Measurements from ENCODE around the gene RBM7.

RBM7 gene

GRCh38 chr11:114397349-114397982 is 3.0 kb upstream of the RBM7 start:
- no peak for DNase-seq

- no peak for DNase-seq
Observed at GRCh38 chr11:114398303-114398920, 2.1 kb upstream of the RBM7 start.

- DNase-seq = no peak
Observed at GRCh38 chr11:114399490-114400215, 813 bp upstream of the RBM7 start.

GRCh38 chr11:114400915-114401223 is 403 bp downstream of the RBM7 start:
- no peak for DNase-seq

DNA sequence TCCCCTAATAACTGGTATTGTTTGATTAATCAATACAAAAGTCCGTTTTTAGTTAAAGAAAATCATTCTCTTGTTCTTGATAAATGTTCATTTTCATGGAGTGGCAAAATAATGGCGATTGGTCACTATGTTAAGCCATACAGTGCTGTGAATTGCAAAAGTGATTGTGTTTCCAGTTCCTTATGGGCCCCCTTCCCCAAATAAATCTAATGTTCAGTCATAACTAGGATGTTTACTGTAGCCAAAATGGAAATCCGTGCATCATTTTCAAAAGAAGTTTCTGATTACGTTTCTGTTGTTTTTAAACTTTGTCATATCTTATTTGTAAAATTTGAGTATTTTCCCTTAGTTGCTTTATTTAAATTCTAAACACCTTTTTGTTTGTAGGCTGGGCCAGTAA is 845 bp downstream of the RBM7 start:
- no peak for DNase-seq

- DNase-seq = no peak
Observed at GRCh38 chr11:114412946-114413345, 12.5 kb downstream of the RBM7 start.

- DNase-seq = no peak
Observed at GRCh38 chr11:114413958-114414357, 13.5 kb downstream of the RBM7 start.

- DNase-seq = no peak
Observed at GRCh38 chr11:114416441-114416961, 16.0 kb downstream of the RBM7 start.

DNA sequence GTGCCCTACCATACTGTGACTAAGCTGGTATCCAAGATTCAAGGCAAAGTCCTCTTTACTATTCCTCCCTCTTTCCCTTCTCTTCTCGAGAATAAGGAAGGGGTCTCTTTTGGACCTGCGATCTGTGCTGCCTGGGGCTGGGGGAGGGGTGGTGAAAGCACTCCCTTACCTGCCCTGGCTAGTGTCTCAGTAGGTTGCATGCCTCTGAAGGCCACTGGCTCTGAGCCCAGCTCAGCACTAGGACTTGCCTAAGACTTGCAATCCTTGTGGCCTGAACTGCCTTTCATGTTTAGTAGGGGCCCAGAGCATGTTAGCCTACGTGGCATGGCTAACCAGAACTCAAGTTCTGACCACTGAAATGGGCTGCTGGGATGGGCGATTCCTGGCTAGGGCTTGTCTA is 25.8 kb downstream of the RBM7 start:
- DNase-seq = no peak

DNA sequence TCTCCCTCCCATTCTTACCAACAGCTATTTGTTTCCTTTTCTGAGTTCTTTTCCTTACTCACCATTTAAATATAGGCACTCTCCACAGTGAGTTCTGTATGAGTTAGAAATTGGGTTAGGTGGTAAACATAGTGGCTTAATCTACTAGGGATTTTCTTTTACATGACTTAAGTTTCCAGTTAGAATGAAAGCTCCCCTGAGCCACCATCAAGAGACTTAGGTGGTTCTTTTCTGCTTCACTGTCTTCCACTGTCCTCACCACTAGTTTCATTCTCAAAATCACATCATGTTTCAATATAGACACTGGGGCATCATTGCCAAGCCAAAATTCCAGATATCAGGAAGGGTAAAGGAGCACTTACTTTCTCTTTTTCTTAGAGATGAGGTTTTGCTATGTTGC is 29.8 kb downstream of the RBM7 start:
- DNase-seq = no peak

- DNase-seq = no peak
Observed at GRCh38 chr11:114432893-114433292, 32.4 kb downstream of the RBM7 start.

DNA sequence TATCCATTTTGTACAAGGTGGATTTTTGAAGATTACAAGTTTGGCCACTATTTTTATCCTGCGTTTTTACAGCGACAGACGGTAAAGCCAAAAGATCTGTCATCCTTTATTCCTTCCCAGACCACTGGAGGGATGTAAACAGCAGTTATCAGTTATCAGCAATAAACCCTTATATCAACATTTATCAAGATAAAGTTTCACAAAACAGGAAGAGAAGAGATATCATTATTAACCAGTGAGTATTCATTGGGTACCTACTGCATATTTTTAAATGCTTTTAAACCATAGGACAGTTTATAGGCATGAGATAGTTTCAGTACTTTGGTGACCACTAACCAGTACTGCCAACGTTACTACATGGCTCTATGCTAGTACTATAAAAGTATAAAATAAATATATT is 32.9 kb downstream of the RBM7 start:
- no peak for DNase-seq

- no peak for DNase-seq
Observed at GRCh38 chr11:114438303-114438702, 37.8 kb downstream of the RBM7 start.

DNA sequence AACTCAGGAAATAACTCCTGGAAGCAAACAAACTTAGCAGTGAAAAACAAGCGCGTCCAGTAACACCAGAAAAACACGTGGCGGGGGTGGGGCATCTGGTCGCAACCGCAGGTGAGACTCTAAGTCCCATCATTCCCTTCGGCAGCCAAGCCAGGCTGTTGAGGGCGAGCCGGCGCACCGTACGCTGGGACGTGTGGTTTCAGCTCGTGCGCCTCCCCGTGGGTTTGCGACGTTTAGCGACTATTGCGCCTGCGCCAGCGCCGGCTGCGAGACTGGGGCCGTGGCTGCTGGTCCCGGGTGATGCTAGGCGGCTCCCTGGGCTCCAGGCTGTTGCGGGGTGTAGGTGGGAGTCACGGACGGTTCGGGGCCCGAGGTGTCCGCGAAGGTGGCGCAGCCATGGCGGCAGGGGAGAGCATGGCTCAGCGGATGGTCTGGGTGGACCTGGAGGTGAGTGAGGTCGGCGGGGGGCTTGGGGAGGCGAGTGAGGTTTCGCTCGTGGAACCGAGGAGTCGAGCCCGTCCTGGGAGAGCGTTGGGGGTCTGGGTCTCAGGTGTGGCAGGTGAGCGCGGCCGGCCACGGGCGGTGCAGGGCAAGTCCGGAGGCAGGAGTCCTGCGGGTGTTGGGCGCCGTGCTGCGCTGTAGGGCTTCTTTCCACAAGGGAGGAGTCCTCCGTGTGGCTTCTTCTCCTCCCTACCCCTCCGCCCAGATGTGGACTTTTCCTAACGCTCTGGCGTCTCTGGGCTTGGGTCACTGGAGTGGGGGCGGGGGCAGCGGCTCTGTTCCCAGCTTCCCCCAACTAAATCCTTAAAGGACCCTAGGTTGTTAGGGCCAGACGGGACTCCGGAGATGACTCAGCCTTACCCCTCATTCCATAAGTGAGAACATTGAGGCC is 39.0 kb downstream of the RBM7 start, which contains the start of gene REXO2:
REXO2 (plus strand) TSS at position 239 of the 892 bp plus-strand sequence; CDS start at position 301, 62 bp downstream.
- DNase-seq = peak; percentile 95

DNA sequence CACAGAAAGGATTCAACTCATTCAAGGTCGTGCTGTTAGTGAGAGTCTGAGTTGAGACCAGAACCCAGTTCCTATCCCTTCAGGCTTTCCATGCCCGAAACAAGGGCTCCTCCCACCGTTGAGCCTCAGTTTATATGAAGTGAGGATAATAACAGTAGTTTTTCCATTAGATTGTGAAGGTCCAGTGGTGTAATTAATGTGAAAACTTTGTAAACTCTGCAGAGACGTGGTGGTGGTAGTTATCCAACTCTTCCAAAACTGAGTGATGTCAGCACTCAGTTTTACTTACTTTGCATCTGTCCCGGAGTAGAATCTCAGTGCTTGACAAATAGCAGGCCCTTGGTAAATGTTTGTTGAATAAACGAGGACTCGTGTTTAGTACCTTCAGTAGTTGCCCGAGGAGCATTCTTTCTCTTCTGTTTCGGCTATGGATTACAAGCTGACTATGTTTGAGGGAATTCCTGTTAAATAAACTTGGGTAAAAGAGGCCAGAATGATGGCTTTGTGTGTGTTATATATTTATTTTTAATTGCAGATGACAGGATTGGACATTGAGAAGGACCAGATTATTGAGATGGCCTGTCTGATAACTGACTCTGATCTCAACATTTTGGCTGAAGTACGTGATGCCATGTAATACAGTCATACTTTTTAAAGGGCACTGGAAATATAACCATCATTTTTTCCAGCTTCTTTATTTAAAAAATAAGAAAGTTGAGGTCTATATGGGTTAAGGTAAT is 39.8 kb downstream of the RBM7 start:
- DNase-seq = no peak

DNA sequence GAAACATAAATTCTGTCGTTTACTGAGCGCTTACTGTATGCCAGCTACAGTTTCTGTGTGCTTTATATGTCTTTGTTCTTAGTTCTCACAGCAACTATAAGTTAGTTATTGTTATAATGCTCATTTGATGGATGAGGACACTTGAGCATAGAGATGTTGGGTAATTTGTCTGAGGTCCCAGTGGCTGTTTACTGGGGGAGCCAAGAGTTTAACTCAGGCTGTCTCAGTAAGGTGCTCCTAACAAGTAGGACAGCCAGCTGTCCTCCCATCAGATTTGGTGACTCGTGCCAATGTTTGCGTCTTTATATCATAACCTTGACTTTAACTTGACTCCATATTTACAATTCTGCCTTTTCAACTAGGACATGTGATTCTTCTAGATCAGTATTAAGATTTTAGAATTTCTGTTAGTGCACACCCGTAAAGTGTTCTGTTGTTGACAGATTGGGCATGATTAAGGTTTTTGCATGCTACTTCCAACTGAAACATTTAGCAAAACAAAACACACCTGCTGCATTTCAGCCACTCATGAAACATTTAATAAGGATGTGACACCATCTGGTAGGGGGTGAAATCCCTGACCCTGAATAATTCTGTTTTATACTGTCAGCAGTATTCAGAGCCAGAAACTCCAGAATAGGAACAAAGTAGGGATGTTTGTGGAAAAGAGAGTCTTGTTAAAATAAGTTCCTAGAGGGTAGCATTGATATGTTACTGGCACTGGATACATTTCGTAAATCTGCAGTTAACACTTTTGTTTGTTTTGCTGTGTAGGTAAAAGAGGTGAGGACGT is 40.7 kb downstream of the RBM7 start:
- DNase-seq = no peak

GRCh38 chr11:114441921-114442320 is 41.5 kb downstream of the RBM7 start:
- no peak for DNase-seq

DNA sequence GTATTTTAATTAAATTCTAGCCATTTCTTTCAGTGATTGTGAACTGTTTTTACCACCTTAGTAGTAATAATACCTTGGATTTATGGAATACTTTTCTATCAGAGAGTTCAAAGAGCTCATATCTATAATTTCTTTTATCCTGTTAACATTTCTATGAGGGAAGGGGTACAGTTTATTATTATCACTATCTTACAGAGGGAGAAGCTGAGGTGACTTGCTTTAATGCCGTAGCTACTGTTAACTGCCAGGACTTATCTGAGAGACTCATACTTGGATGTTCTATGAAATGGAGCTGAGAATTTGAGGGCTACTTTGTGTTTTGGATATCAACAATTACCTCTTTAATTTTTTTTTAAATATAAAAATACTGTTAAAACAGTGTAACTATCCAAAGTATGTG is 42.1 kb downstream of the RBM7 start:
- no peak for DNase-seq

DNA sequence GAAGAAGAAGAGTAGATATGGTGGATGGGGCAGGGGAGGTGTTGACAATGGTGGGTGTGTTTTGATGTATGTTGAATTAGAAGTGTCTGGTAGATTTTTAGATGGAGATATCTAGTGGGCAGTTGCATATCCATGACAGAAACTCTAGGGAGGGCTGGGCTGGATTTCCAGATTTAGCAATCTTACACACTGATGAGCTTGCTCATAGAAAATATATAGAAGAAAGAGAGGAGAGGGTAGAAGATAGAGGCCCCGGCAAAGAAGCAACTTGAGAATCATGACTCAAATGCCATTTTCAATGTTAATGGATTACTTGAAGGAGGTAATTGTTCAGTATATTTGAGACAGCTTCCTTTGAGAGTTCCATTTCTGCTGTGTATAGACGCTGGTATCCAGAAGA is 47.0 kb downstream of the RBM7 start:
- no peak for DNase-seq

DNA sequence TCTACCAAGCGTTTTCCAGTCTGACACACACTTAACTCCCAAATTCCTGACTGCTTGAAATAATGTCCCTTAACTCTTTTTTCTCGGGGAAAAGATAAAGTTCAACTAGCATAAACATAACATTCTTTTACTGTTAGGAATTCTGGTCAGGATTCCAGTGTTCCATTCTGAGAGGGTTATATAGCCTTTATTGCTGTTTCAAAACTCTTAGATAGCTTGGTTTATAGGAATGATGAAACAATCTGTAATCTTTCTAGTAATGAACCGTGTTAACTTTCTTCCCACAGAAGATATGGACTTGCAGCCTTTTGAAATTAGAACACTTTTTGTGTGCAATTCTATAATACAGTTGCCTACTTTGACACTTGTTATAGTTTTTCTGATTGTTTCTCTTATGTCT is 47.4 kb downstream of the RBM7 start:
- no peak for DNase-seq

DNA sequence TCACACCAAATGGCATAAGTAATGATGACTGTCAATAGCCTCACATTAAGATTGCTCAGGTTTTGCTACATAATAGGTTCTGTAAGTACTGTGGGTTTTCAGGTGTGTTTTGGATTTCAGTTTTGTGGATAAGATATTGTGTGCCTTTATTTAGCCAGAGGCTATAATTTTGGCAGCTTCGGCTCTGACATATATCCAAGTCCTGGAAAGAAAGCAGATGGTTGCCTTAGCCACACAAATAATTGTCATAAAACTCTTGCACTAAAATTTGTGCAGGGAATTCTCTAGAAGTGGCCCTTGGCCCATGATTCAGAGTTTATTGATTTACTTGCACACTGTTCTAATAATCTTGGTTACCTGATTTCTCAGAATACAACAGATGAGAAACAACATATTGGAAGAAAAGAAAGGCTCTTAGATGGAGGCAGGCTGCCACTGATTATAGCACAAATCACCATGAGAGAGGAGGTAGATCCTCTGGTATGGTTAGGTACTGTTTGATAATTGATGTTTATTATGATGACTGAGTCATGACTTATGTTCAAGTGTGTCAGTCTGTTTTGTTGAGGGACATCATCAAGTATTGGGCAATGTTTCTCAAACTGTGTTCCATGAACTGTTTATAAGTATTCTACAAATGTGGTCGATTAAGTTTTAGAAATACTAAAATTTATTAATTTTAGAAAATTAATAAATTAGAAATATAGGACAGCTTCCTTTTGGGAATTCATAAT is 48.5 kb downstream of the RBM7 start:
- DNase-seq = no peak
